ENCODE results near the gene WDR86.

The WDR86 gene

GRCh38 chr7:151447901-151448260, 38.0 kb upstream of the WDR86 start:
- no peak overlapping the region for H3K27ac ChIP-seq (replicated peaks)
- no peak for TF ChIP-seq REST (IDR thresholded peaks at IDR 0.05; ENCODE audit: insufficient replicate concordance, low read depth)
- TF ChIP-seq SPI1 (IDR thresholded peaks at IDR 0.05; ENCODE audit: borderline replicate concordance, low read depth), result no peak
- no peak for TF ChIP-seq CTCF (IDR thresholded peaks at IDR 0.05; ENCODE audit: insufficient read depth, low read length)
- no peak for TF ChIP-seq GABPA (IDR thresholded peaks at IDR 0.05; ENCODE audit: low read depth)
- TF ChIP-seq POLR2AphosphoS5 (IDR thresholded peaks at IDR 0.05; ENCODE audit: low read depth), result no peak
- H3K27me3 ChIP-seq (ENCODE audit: insufficient read depth, poor library complexity, severe bottlenecking), result no peaks in the 10 kb centered on the region
- no peak for DNase-seq (ENCODE audit: low read depth in 1 of 2, low spot score in 1 of 2)
- peak overlapping the region; percentile 50 for H3K4me3 ChIP-seq (replicated peaks; ENCODE audit: insufficient read depth, low read length)

GRCh38 chr7:151447312-151447711, 37.5 kb upstream of the WDR86 start:
- H3K27ac ChIP-seq (replicated peaks), result no peak overlapping the region
- TF ChIP-seq REST (IDR thresholded peaks at IDR 0.05; ENCODE audit: insufficient replicate concordance, low read depth), result no peak
- TF ChIP-seq POLR2AphosphoS5 (IDR thresholded peaks at IDR 0.05; ENCODE audit: low read depth), result no peak
- TF ChIP-seq CTCF (IDR thresholded peaks at IDR 0.05; ENCODE audit: insufficient read depth, low read length), result no peak
- TF ChIP-seq GABPA (IDR thresholded peaks at IDR 0.05; ENCODE audit: low read depth), result no peak
- no peak for TF ChIP-seq SPI1 (IDR thresholded peaks at IDR 0.05; ENCODE audit: borderline replicate concordance, low read depth)
- H3K4me3 ChIP-seq (replicated peaks; ENCODE audit: insufficient read depth, low read length), result no peak overlapping the region

GRCh38 chr7:151446412-151446811, 36.6 kb upstream of the WDR86 start:
- H3K27me3 ChIP-seq (ENCODE audit: insufficient read depth, poor library complexity, severe bottlenecking), result no peaks in the 10 kb centered on the region
- no peak for TF ChIP-seq SPI1 (IDR thresholded peaks at IDR 0.05; ENCODE audit: borderline replicate concordance, low read depth)
- TF ChIP-seq GABPA (IDR thresholded peaks at IDR 0.05; ENCODE audit: low read depth), result no peak
- TF ChIP-seq REST (IDR thresholded peaks at IDR 0.05; ENCODE audit: insufficient replicate concordance, low read depth), result no peak
- H3K4me3 ChIP-seq (replicated peaks; ENCODE audit: insufficient read depth, low read length), result no peak overlapping the region
- no peak for DNase-seq (ENCODE audit: low read depth in 1 of 2, low spot score in 1 of 2)
- H3K27ac ChIP-seq (replicated peaks), result no peak overlapping the region

More at GRCh38 chr7:151447312-151447711, 37.5 kb upstream of the WDR86 start:
- no peaks in the 10 kb centered on the region for H3K27me3 ChIP-seq (ENCODE audit: insufficient read depth, poor library complexity, severe bottlenecking)
- DNase-seq (ENCODE audit: low read depth in 1 of 2, low spot score in 1 of 2), result no peak

- Histone ChIP-seq H3K27ac (replicated peaks) (no peak overlapping the region), H3K27me3 (ENCODE audit: insufficient read depth, poor library complexity, severe bottlenecking) (peaks cover 2% of the 10 kb centered on the region), H3K4me3 (replicated peaks; ENCODE audit: insufficient read depth, low read length) (no peak overlapping the region)
- TF ChIP-seq GABPA (IDR thresholded peaks at IDR 0.05; ENCODE audit: low read depth) (no peak), POLR2AphosphoS5 (IDR thresholded peaks at IDR 0.05; ENCODE audit: low read depth) (no peak), CTCF (IDR thresholded peaks at IDR 0.05; ENCODE audit: insufficient read depth, low read length) (no peak), SPI1 (IDR thresholded peaks at IDR 0.05; ENCODE audit: borderline replicate concordance, low read depth) (no peak), REST (IDR thresholded peaks at IDR 0.05; ENCODE audit: insufficient replicate concordance, low read depth) (no peak)
- no peak for DNase-seq (ENCODE audit: low read depth in 1 of 2, low spot score in 1 of 2)
Observed at GRCh38 chr7:151444632-151445031, 34.8 kb upstream of the WDR86 start.

All from HL-60 (cell line).